ENCODE data around the gene ANKRD49.

DNA sequence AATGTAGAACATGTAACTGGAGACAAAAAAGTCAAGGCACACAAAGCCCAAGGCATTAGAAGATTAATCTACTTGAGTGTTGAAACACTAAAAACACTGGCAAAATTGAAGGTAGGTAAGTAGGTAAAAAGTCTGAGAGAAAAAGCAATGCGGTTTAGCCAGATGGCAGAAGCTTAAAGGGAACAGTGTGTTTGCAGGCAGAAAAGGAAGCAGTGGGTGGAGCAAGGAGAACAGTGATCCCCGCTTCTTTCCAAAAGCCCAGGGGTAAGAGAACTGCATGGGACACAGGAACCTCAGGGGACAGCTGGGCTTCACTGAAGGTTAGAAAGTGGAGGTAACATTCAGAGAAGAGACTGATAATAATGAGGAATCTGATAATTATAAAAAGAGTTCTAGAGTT, 16.2 kb upstream of the ANKRD49 start:
- TF ChIP-seq EZH2 (IDR thresholded peaks at IDR 0.05): no peak
- TF ChIP-seq CTCF (IDR thresholded peaks at IDR 0.05): no peak
- no peak for TF ChIP-seq EZH2phosphoT487 (IDR thresholded peaks at IDR 0.05)
